Activated CD4-positive, alpha-beta memory T cell treated with anti-CD3 and anti-CD28 coated beads for 36 hours (primary cell): ENCODE data around the gene ADAMTSL3. TPM values are rescaled to one million over a fixed set of nuclear protein-coding genes. Genes with fewer than 3 reads are reported as not detected.

ENCODE experiments used
- CTCF ChIA-PET: fragments of 350-600 bp; sonication (Branson Sonifier 250); formaldehyde crosslinking; loops from one replicate; lab custom pipeline; 2021; ENCODE audit warnings: antibody characterized with exemption, inconsistent platforms; lab: Charles Lee
- POLR2A ChIA-PET: fragments of 350-600 bp; sonication (Branson Sonifier 250); formaldehyde crosslinking; loops from one replicate; lab custom pipeline; 2021; ENCODE audit warnings: antibody characterized with exemption; lab: Charles Lee
- DNase-seq: peaks from one replicate; pipeline ENCODE4 v3.0.0-alpha.2; 2020
- H3K27ac Mint-ChIP-seq: one replicate; pipeline ENCODE4 v1.8.0; 2021; ENCODE audit warnings: mixed read lengths
- H3K27me3 Mint-ChIP-seq: one replicate; pipeline ENCODE4 v1.8.0; 2021; ENCODE audit warnings: mixed read lengths
- H3K36me3 Mint-ChIP-seq: one replicate; pipeline ENCODE4 v1.8.0; 2021; ENCODE audit warnings: mixed read lengths
- H3K4me1 Mint-ChIP-seq: one replicate; pipeline ENCODE4 v1.8.0; 2021; ENCODE audit warnings: low read depth, mixed read lengths
- H3K4me3 Mint-ChIP-seq: one replicate; pipeline ENCODE4 v1.8.0; 2021; ENCODE audit warnings: mild to moderate bottlenecking, mixed read lengths
- H3K9me3 Mint-ChIP-seq: one replicate; pipeline ENCODE4 v1.8.0; 2021; ENCODE audit warnings: mixed read lengths
- intact Hi-C: fragments of 100-400 bp; cut with micrococcal nuclease; formaldehyde crosslinking; loops from one replicate; pipeline ENCODE4 v1.15.1; 2023
- total RNA-seq, 2 experiments: library from RNA; stranded (reverse); gene quantifications; one replicate each; pipeline ENCODE4 v1.2.3, GENCODE V29; 2021

The ADAMTSL3 gene
- total RNA-seq, 2 experiments from 2014 or later, result not detected

DNA sequence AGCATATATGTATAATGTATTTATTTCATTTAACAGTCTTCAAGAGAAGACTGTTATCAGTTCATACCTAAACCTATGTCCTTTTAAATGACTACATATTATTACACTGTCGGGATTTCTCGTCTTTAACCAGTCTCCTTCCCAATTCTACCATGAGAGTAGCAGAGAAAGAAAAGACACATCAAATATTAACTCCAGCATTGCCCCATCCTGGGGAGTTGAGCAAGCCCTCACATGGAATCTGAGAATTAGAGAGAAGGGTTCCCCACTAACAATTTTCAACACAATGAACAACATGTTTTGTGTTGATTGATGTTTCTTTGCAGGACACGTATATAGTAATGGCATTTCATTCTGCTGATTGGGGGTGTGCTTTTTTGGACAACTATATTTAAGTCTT, 257.4 kb downstream of the ADAMTSL3 start:
- Mint-ChIP-seq H3K4me3 (no peak overlapping the region), H3K36me3 (no peaks in the 10 kb centered on the region), H3K9me3 (no peaks in the 10 kb centered on the region), H3K27ac (no peak overlapping the region), H3K27me3 (peaks cover 3% of the 10 kb centered on the region), H3K4me1 (no peaks in the 10 kb centered on the region)
- CTCF ChIA-PET, result no interaction called here
- intact Hi-C loops, result no loop called here
- no peak for DNase-seq
- POLR2A ChIA-PET, result no interaction called here

DNA sequence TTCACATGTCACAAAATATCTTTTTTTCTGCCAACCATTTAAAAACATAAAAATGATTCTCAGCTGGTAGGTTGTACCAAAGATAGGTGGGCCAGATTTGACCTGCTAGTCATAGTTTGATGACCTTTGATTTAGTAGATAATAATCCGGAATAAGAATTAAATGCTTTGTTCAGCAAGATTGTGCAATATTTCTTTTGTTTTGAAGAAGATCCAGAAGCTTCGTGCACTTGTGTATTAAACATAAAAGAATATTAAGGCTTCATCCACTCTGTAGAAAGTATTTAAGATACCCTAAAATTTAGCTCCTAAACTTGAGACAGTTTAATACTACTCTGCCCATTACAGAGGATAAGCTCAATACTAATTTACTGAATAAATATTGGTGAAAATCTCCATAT, 258.4 kb downstream of the ADAMTSL3 start:
- Mint-ChIP-seq H3K36me3 (no peaks in the 10 kb centered on the region), H3K27me3 (peaks cover 3% of the 10 kb centered on the region), H3K4me3 (no peak overlapping the region), H3K9me3 (no peaks in the 10 kb centered on the region), H3K4me1 (no peaks in the 10 kb centered on the region), H3K27ac (no peak overlapping the region)
- DNase-seq, result no peak
- ChIA-PET POLR2A (no interaction called here), CTCF (no interaction called here)
- intact Hi-C loops, result no loop called here

DNA sequence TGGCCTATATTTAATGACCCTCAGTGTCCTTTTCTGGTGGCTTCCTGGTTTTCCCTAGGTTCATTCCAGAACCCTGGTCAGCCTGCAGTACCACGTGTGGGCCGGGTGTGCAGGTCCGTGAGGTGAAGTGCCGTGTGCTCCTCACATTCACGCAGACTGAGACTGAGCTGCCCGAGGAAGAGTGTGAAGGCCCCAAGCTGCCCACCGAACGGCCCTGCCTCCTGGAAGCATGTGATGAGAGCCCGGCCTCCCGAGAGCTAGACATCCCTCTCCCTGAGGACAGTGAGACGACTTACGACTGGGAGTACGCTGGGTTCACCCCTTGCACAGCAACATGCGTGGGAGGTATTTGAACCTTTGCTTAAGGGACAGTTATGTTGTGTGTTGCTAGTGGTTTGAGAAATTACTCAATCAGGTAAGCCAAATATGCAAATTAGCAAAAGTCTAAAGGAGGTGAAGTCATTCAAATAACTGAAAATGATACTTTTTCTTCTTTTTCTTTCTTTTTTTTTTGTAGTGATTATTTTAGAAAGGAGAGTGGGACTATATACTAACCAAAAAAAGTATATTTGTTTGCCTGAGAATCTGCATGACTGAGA, 259.2 kb downstream of the ADAMTSL3 start:
- ChIA-PET CTCF (no interaction called here), POLR2A (no interaction called here)
- Mint-ChIP-seq H3K27me3 (peaks cover 3% of the 10 kb centered on the region), H3K4me3 (no peak overlapping the region), H3K4me1 (no peaks in the 10 kb centered on the region), H3K36me3 (no peaks in the 10 kb centered on the region), H3K9me3 (no peaks in the 10 kb centered on the region), H3K27ac (no peak overlapping the region)
- no peak for DNase-seq
- intact Hi-C loops, result no loop called here

DNA sequence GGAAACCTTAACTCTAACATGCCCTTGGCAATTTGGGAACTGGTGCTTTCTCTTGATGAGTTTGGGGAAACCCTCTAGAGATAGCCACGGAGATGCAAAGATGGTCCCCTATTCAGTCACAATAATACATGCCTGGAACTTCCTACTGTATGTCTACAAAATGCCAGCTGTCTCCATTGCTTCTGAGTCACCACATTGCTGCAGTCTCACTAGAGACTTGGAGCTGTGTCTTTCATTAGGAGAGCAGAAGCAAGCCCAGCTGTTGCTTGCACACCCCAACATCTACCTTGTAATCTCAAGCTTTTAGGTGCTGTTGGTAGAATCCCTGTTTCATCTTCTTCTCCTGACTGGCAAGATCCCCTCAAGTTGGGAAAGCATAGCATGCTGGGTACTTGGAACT, 261.0 kb downstream of the ADAMTSL3 start:
- intact Hi-C loops, result no loop called here
- peaks cover 6% of the 10 kb centered on the region for H3K27me3 Mint-ChIP-seq
- no peaks in the 10 kb centered on the region for H3K9me3 Mint-ChIP-seq
- POLR2A ChIA-PET, result interaction anchor here (0.6 kb wide), 1 partner anchor 23 kb away, joined by 4 read pairs; no protein-coding TSS in a partner anchor
- DNase-seq, result no peak
- no peak overlapping the region for H3K4me3 Mint-ChIP-seq
- H3K36me3 Mint-ChIP-seq, result no peaks in the 10 kb centered on the region
- no peak overlapping the region for H3K27ac Mint-ChIP-seq
- H3K4me1 Mint-ChIP-seq, result peaks cover 12% of the 10 kb centered on the region
- CTCF ChIA-PET, result no interaction called here

DNA sequence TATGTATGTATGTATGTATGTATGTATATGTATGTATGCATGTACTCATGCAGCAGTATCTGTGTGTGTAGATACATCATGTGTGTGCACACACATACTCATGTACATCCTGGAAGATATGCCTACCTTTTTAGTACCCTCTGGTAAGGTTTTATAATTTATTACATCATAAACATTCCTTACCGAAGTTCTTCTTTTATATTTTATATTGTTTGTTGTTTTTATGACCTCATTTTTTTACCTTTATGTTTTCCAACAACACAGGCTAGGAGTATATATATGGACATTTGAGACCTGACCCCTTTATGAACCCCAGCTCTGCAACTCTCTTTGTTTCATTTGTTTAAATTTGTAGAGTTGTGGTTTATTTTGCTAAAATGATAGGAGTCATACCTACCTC, 263.5 kb downstream of the ADAMTSL3 start:
- no peak overlapping the region for H3K27ac Mint-ChIP-seq
- peaks cover 15% of the 10 kb centered on the region for H3K4me1 Mint-ChIP-seq
- H3K36me3 Mint-ChIP-seq, result no peaks in the 10 kb centered on the region
- no peak overlapping the region for H3K4me3 Mint-ChIP-seq
- intact Hi-C loops, result no loop called here
- DNase-seq, result no peak
- peaks cover 3% of the 10 kb centered on the region for H3K27me3 Mint-ChIP-seq
- POLR2A ChIA-PET, result no interaction called here
- CTCF ChIA-PET, result no interaction called here
- no peaks in the 10 kb centered on the region for H3K9me3 Mint-ChIP-seq

DNA sequence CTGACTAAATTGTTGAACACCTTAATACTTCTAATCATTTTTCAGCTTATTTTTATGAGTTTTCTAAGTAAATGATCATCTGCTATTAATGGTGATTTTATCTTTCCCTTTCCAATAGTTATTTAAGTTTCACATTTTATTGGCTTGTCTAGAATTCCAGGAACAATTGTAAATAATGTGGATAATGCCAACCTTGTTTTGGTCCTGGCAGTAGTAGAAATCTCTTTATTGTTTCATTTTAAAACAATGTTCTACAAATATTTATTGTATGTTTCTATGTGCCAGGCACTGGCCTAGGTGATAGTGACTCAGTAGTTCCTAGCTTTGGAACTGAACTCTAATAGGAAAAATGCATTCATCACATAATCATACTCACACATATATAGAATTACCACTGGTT, 264.1 kb downstream of the ADAMTSL3 start:
- Mint-ChIP-seq H3K27ac (no peak overlapping the region), H3K4me1 (peaks cover 15% of the 10 kb centered on the region), H3K36me3 (no peaks in the 10 kb centered on the region), H3K4me3 (no peak overlapping the region), H3K27me3 (peaks cover 3% of the 10 kb centered on the region), H3K9me3 (no peaks in the 10 kb centered on the region)
- no peak for DNase-seq
- CTCF ChIA-PET, result no interaction called here
- POLR2A ChIA-PET, result no interaction called here
- intact Hi-C loops, result no loop called here

DNA sequence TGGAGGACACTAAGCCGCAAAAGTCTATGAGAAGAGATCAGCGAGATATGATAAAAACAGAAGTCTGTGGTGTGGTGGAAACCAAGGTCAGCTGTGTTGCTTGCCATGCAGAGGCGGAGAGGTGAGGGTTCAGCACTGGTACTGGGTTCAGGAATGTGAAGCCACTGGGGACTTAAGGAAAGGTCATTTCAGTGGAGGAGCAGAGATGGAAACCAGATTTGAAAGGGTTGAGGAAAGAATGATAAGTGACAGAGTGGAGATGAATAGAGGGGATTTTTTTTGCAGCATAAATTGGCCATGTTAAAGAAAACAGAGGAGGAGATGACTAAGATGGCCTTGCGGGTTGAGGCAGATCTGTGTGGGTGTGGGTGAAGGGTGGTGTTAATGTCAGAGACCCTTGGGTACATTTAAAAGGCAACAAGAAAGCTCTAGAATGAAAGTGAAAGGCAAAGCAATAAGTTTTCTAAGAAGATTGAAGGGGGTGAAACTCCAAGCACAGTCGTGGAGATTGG, 265.5 kb downstream of the ADAMTSL3 start:
- Mint-ChIP-seq H3K36me3 (no peaks in the 10 kb centered on the region), H3K4me3 (no peak overlapping the region), H3K27me3 (peaks cover 3% of the 10 kb centered on the region), H3K4me1 (peaks cover 15% of the 10 kb centered on the region), H3K9me3 (no peaks in the 10 kb centered on the region), H3K27ac (no peak overlapping the region)
- ChIA-PET CTCF (no interaction called here), POLR2A (no interaction called here)
- intact Hi-C loops, result loop anchor here (1.0 kb wide), 1 partner anchor 9 kb away; no protein-coding TSS in a partner anchor
- DNase-seq, result peak; percentile 66

DNA sequence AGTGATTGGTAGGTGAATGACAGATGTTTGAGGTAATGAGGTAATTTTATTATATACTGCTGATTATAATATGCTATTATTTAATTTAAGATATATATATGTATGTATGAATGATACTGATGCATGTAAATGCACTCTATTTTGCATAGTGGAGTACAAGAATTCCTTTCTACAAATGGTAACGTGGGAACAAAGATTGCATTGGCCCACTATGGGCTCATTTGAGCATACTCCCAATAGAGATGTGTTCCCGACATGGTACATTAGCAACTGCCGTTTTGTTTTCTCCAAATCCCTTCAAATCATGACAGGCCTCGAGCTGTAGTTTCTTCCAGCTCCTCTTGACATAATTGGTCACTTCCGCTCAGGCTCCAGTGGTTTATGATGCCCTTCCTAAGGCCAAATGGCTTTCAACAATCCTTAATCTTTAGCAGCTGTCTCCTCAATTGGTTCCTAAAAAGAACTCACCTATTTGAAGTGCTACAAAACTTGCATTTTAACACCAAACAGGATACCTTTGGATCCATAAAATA, 266.1 kb downstream of the ADAMTSL3 start:
- DNase-seq, result no peak
- intact Hi-C loops, result loop anchor here (1.0 kb wide), 1 partner anchor 8 kb away; no protein-coding TSS in a partner anchor
- CTCF ChIA-PET, result no interaction called here
- POLR2A ChIA-PET, result interaction anchor here (0.6 kb wide), 1 partner anchor 709 kb away, joined by 3 read pairs; no protein-coding TSS in a partner anchor
- H3K27ac Mint-ChIP-seq, result no peak overlapping the region
- H3K27me3 Mint-ChIP-seq, result peaks cover 3% of the 10 kb centered on the region
- H3K9me3 Mint-ChIP-seq, result no peaks in the 10 kb centered on the region
- H3K36me3 Mint-ChIP-seq, result no peaks in the 10 kb centered on the region
- H3K4me3 Mint-ChIP-seq, result no peak overlapping the region
- H3K4me1 Mint-ChIP-seq, result peaks cover 15% of the 10 kb centered on the region

DNA sequence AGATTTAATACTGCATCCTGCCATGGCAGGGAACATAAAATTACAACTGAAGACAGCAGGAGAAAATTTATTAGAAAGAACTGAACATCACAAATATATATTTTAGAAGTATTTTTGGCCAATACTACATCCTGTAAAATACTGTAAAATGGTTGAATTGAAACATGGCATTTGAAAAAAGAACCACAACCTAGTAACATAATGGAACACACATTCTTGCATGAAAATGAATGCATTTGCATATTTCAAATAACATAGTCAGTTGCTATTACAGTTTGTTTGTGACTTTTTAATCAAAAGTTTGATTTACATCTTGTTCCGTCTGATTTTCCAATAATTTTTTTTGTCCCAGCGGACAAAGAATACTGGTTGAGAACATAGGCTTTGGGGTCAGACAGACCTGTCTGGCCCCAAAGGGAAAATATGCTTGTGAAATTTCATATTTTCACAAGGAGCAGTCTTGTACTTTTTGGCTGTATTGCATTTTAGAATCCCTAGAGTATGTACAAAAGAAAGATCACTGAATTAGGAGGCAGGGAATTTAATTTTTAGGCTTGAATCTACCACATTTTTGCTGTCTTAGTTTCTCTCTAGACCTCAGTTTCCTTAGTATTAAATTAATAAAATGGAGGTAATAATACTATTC, 268.8 kb downstream of the ADAMTSL3 start:
- peaks cover 15% of the 10 kb centered on the region for H3K4me1 Mint-ChIP-seq
- ChIA-PET POLR2A (no interaction called here), CTCF (no interaction called here)
- no peak for DNase-seq
- no peaks in the 10 kb centered on the region for H3K9me3 Mint-ChIP-seq
- no peak overlapping the region for H3K27ac Mint-ChIP-seq
- no peaks in the 10 kb centered on the region for H3K36me3 Mint-ChIP-seq
- intact Hi-C loops, result no loop called here
- peaks cover 3% of the 10 kb centered on the region for H3K27me3 Mint-ChIP-seq
- no peak overlapping the region for H3K4me3 Mint-ChIP-seq

DNA sequence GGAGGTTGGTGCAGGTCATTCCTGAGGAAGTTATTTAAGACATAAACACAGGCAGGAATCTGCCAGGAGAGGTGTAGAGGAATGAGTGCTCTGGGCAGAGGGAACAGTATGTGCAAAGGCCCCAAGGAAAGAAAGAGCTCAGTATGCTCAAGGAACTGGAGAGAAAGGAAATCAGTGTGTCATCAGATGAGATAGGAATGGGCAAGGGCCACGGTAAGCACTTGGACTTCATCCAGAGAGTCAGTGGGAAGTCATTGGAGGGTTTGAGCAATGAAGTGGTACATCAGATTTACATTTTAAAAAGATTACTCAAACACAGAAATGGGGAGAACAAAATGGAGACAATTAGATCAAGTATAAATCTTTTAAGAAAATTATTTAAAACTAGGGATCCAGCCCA, 272.2 kb downstream of the ADAMTSL3 start:
- Mint-ChIP-seq H3K27me3 (peaks cover 1% of the 10 kb centered on the region), H3K4me1 (peaks cover 15% of the 10 kb centered on the region), H3K36me3 (no peaks in the 10 kb centered on the region), H3K27ac (no peak overlapping the region), H3K9me3 (no peaks in the 10 kb centered on the region), H3K4me3 (no peak overlapping the region)
- no peak for DNase-seq
- intact Hi-C loops, result no loop called here
- POLR2A ChIA-PET, result no interaction called here
- CTCF ChIA-PET, result no interaction called here

DNA sequence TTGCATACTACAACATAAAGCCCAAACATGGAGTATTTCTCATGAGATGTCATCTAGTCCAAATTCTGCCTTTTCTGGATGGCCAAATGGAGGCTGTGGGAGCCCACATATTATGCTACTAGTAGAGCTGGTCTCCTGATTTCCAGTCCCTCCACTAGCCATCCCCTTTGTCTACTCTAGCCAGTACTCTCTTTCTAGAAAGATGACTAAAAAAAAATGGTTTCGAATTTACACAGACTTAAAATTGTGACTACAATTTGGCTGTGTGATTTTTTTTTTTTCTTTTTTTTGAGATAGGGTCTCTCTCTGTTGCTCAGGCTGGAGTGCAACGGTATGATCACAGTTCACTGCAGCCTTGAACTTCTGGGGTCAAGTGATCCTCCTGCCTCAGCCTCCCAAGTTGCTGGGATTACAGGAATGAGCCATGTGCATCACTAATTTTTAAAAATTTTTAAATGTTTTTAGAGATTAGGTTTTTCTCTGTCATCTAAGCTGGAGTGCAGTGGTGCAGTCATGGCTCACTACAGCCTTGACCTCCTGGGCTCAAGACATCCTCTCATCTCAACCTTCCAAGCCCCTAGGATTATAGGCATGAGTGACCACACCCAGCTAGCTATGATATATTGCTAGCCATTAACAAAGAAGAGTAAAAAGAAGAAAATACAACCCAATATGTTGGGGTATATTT, 273.9 kb downstream of the ADAMTSL3 start:
- Mint-ChIP-seq H3K4me1 (peaks cover 15% of the 10 kb centered on the region), H3K27me3 (peaks cover 1% of the 10 kb centered on the region), H3K36me3 (no peaks in the 10 kb centered on the region), H3K9me3 (peaks cover under 1% of the 10 kb centered on the region), H3K4me3 (no peak overlapping the region), H3K27ac (no peak overlapping the region)
- ChIA-PET POLR2A (no interaction called here), CTCF (no interaction called here)
- intact Hi-C loops, result loop anchor here (1.0 kb wide), 1 partner anchor 9 kb away; no protein-coding TSS in a partner anchor
- no peak for DNase-seq

DNA sequence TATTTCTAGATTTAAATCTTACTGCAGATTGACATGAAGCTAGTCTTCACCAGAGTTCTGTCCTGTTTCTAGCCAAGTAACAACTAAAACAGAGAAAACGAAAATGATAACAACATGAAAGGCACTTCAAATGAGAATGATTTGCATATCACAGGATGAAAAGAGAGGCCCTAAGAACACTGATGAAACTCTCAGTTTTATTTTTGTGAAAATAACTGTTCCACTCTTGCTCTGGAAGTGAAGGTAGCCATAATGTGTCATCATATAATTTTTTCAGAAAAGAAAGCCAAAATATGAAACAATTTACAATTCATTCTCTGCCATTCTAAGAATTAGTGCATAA, 274.4 kb downstream of the ADAMTSL3 start:
- peaks cover 1% of the 10 kb centered on the region for H3K27me3 Mint-ChIP-seq
- POLR2A ChIA-PET, result no interaction called here
- CTCF ChIA-PET, result no interaction called here
- peaks cover 3% of the 10 kb centered on the region for H3K9me3 Mint-ChIP-seq
- intact Hi-C loops, result loop anchor here (1.0 kb wide), 1 partner anchor 9 kb away; no protein-coding TSS in a partner anchor
- peaks cover 15% of the 10 kb centered on the region for H3K4me1 Mint-ChIP-seq
- no peaks in the 10 kb centered on the region for H3K36me3 Mint-ChIP-seq
- DNase-seq, result no peak
- H3K27ac Mint-ChIP-seq, result no peak overlapping the region
- no peak overlapping the region for H3K4me3 Mint-ChIP-seq
